ENCODE data around the gene ARHGEF28.

Gene ARHGEF28

DNA sequence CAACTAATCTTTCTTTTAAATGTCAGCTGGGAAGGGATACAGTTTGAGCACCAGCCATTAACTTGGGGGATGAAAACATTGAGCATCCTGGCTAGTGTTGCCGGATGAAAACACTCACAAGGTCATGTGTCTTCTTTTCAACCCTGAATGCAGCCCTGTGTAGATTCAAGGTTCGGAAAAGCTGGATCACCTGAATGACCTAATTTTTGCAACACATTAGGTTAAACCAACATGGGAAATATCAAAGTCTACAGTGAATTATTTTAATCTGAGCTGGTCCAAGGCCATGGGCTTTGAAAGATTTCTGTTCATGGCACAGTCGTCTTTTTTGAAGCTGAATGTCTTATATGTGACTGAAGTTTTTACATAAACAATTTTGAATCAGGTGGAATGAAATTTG, 281.2 kb downstream of the ARHGEF28 start:
- no peak for DNase-seq

DNA sequence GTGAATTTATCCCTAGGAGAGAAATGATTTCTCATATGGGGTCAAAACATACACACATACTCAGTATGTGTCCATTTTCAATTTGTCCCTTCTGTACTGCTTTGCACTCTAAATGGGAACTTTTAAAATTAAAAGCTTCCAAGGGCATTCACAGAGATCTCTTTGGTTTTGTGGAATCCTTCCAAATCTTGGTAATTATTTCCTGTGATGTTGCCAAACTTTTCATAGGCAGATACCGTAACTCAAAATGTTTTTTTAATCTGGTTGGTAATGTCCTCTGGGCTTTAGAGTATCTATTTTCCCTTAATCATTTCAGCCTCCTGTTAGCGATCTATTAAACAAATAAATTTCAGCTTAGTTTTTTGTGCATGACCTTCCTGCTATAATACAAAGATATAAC, 282.4 kb downstream of the ARHGEF28 start:
- no peak for DNase-seq

DNA sequence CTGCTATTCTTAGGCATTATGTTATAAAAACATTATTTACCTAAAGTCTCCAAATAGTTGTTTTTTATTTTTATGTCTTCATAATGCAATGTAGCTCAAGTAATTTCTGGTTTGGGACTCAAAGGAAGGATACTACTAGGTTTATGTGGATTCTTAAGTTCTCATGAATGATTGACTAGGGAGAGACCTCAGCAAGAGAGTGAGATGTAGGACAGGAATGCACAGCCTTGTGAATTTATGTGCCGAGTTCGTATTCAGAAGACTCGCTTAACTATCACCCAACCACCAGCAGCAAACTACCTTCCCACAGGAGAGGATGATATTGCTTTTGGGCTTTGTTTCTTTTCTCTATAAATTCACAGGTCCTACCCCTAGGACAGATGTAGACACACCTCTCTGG, 282.9 kb downstream of the ARHGEF28 start:
- no peak for DNase-seq

DNA sequence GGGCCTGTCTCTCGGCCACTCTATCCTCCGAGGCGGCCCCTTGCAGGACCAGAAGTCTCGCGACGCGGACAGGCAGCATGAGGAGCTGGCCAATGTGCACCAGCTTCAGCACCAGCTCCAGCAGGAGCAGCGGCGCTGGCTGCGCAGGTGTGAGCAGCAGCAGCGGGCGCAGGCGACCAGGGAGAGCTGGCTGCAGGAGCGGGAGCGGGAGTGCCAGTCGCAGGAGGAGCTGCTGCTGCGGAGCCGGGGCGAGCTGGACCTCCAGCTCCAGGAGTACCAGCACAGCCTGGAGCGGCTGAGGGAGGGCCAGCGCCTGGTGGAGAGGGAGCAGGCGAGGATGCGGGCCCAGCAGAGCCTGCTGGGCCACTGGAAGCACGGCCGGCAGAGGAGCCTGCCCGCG, 283.5 kb downstream of the ARHGEF28 start:
- DNase-seq, result no peak

DNA sequence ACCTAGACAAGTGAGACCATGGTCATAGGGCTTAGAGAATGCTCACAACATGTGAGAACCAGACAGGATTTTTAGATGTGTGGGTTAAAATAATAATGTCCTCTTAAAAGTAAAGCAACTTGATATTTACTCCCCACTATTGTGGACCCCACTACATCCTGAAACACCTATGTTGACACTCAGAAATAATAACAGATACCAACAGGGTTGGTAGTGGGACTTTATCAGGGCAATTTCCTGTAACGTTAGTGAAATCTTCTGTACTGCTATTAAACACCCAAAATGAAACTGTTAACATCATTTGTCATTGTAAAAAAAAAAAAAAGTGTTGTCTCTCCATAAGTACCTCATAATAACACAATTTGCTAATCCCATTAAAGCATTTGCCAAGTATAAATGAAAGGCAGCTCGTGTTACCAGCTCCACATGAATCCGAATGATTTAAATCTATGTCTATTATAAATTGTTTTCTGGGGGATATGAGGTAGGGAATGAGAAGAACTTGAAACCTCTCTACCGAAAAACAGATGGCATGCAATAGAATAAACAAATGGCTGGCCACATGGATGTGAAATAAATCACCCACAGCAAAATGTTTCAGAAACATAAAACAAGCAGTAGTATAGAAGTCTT, 285.9 kb downstream of the ARHGEF28 start:
- DNase-seq, result peak; percentile 59

DNA sequence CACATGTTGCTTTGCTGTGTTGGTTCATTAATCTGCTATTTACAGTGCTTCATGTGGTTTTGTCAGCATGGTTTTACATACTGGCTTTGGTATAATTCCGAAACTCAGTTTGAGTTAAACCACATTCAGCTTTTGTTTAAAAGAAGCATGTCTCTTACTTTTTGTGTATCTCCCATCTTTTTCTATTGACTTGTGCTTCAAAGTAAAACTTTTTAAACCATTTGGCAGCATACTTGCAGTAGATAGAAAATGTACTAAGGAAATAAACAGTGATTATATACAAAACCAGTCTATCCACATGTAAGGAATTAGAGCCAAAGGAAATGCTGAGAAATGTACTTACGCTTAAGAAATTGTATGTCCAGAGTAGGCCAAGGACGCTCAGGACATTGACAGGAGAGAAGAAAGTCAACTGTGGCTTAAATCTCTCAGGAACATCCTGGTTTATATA, 286.9 kb downstream of the ARHGEF28 start:
- DNase-seq, result no peak

DNA sequence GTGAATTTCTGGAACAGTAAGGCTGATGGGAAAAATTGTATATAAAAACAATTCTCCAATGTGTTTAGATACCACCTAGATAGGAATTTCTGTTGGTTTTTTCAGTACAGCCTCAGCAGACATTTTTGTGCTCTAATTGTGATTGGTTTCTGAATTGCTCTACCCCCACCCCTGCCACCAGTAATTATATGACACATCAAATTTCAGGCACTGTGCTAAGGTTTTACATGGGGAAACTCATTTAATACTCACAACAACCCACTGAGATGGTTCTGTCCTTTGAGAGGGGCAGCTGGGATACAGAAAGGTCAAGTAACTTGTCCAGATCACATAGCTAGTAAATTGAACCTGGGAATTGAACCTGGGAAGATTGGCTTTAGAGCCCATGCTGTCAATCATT, 288.0 kb downstream of the ARHGEF28 start:
- DNase-seq, result no peak

DNA sequence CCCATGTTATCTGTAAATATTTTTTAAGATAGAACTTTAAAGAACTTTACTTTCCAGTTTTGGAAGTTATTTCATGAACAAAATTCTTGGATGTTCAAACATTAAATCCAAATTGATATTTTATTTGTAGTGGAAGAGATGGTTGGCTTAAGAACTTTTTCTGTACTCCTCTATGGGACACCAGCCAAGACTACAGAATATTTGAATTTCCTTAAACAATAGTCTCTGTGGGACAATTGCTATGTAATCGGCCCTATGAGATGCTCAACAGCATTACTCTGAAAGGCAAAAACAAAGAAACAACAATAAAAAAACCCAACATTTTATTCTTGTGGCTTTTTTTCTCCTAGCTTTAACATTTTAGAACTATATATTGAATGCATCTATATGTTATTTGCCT, 289.3 kb downstream of the ARHGEF28 start:
- no peak for DNase-seq

DNA sequence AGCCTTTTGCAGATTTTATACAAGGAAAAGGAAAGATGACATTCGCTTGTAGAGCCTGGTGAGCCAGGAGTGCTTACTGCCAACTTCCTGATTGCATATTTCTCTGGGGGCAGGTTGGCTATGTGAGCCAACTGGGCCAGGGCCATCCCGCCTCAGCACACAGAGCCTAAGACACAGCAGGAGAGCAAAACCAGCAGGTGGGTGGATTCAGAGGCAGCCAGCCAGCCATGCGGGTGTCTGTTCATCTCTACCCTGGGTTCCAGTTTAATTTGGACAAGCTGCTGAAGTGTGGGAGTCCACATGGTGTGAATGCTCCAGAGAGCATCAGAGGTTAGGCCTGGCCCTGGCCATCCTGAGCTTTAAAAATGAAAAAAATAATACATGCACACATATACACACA, 291.4 kb downstream of the ARHGEF28 start:
- DNase-seq, result no peak

DNA sequence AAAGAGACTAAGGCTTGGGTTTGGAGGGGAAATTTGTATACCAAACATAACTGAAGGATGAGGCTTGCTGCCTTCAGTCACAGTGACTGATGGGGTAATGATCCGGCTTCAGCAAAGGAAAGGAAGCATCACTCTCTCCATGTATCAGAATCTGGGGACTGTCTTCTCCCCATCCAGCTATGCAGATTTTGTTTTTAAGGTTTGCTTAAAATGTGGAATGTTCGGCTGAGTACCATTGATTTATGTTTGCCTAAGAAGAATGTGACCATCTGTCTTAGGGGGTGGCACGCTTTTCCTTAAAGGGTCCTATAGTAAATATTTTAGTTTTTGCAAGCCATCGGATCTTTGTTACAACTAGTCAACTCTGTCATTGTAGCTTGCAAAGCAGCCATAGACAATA, 291.9 kb downstream of the ARHGEF28 start:
- DNase-seq, result no peak

DNA sequence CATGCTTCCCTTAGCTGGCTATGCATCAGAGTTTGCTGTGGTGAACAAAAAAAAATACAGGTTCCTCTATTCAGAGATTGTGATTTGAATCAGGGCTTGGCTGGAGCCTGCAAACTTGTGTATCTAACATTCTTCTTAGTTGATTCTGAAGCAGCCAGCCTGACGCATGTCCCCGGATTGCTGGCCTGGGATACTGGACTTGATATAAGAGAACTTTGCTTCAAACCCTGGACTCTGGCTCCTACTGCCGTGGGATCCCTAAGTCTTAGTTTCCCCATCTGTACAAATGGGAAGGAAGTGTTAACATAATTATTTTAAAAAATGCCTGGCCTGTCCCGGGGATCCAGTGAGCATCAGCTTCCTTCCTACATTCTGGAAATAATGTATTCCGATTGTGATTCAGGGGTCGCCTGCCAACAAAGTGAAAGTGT, 292.8 kb downstream of the ARHGEF28 start:
- DNase-seq, result peak; percentile 31

DNA sequence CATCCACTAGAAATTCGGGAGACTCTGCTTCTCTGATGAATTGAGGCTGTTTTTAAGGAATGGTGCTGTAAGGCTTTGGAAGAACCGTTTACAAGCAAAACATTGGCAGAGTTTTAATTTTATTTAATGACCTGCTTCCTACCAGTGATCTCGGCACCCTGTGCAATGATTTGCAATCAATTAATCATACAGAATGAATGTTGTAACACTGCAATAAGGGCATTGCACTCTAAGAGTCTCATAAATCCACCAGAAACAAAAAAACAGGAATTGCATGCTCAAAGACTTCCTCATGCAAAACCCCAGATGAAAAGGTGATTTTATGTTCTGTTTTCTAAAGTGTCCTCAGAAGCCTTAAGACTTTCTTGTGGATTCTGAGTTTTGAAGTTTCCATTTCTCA, 295.7 kb downstream of the ARHGEF28 start:
- DNase-seq, result no peak

DNA sequence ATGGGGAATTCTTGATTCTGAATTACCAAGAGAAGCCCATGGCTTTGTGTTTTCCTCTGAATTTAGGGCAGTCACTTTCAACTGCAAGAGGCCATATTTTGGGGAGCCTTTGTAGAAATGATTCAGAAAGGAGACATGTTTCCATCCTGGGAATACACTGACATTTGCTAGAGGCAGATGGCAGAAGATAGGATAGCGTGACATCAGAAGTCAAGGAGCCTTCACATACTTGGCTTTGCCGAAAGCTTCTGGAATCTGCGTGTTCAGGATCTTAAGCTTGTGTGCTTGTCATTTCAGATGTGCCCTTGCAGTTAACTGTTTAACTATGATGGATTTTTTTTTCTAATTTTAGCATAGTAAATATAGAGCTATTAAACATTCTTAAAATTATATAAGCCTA, 296.2 kb downstream of the ARHGEF28 start:
- no peak for DNase-seq

DNA sequence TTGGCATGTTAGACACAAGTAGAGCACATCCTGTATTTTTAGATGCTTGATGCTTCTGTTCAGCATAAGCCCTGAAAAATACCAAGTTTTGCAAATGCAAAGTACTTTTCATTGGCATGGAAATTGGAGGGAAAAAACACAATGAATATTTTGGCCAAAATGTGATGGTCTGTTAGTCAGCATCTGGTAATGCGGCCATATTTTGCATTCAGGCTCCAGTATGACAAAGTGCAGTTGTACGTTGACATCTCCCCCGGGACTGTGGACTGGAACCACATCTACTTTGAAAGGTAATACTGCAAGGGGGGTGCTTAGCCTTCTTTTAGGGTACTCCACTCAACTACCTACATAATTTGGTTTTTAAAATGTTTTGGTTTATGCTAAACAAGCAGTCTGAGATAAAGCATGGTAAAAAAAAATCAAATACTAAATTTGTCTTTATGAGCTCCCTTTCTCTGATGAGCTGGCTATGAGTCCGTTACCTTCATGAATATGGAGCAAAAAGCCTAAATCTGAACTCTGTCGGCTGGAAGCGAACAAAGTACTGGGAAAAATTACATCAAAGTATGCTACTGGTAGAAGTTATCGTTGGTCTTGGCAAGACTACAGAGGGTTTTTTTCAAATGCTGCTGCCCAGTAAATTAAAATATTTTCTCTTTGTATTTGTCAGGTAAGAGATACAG, 297.0 kb downstream of the ARHGEF28 start:
- DNase-seq, result no peak

DNA sequence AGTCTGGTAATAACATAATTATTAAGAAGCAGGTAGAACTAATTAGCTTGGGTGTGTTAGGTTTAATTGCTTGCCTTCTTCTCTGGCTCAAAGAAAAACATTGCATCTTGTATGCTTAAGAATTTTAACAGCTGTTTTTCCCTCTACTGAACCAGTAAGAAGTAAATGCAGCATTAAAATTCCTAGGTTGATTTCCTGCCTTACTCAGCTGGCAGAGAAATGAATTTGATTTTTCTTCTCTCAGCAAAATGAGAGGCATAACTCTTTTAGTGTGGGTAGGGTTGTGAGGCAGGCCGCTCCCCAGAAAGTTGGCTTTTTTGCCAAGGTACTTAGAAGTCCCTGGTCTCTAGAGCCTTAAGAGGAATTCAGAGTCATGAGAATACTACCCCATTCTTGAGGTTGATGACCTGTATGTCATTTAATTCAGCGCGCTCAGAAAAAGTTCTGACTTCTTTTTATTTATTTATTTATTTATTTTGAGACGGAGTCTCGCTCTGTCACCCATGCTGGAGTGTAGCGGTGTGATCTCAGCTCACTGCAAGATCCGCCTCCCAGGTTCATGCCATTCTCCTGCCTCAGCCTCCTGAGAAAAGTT, 302.6 kb downstream of the ARHGEF28 start:
- no peak for DNase-seq

DNA sequence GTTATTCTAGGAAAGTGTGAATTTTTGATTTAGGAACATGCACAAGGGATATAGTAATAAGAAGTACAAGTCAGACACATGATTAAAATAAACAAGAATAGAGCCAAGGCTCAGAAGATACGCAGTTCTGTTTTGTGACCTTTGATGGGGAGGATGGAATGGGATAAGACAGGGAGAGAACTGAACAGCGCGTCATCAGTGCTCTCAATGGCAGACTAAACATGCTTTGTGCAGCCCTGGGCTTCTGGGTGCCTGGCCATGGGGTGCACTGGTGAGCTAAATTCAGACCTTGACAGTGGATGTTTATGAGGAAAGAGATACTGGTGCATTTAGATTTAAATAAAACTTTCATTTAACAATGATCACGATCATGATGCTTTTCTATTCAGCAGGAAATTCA, 309.7 kb downstream of the ARHGEF28 start:
- DNase-seq, result no peak

DNA sequence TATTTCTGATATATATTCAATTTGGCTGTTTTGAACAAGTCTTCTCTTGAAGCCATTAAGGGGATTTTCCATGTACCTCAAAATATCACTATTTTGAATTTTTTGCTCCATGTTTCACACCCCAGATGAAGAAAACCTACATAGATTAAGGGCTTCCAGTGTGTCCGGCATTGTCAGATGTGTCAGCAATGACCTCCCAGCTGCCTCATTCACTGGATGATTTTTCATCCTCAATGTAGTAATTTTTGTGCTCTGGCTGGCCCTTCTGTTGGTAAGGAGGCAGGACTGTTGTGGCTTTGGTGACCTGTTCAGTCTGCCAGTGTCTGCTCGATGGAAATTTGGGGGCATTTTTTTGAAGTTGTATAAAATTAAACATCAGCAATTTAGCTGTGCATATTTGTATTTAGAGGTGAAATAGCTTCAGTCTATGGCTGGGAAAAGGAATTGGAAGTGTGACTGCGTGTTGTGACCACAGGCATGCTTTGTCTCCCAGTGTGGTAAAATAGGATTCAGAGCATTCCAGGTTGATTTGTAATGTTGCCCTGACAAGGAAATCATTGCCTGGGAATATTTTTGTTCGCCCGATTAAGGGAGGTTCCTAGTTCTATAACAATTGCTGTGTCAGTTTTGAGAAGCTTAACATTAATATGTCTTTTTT, 312.4 kb downstream of the ARHGEF28 start:
- peak; percentile 98 for DNase-seq

DNA sequence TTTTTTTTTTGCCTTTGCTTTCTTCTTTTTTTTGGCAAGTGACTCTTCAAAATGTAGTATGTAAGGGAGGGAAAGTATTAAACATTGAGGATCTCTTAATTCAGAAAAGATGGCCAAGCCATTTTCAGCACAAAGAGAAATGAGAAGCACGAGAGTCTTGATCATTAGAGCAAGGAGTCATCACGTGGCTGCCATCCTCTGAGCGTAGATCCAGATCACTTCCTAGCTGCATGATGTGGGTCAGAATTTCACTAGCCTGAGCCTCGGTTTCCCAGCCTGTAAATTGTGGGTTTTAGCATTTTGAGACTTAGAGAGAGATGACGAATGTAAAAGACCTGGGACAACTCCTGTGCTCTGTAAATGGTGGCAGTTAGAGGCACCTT, 312.9 kb downstream of the ARHGEF28 start:
- no peak for DNase-seq

DNA sequence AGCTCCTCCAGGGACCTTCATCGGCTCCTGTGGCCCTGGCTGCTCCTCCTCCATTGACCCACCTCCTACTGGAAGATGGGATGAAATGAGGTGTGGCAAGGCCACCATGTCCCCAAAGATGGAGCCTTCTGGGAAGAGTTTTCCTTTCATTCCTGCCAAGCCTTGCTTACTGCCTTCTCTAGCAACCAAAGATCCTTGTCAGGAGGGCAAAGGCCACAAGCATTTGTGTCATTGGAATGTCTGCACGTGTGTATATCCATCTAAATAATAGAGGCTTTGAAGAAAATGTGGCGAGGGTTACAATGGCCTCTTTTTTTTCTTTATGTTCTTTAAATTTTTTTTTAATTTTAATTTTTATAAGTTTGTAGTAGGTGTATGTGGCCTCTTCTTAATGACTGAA, 313.6 kb downstream of the ARHGEF28 start:
- DNase-seq, result no peak

DNA sequence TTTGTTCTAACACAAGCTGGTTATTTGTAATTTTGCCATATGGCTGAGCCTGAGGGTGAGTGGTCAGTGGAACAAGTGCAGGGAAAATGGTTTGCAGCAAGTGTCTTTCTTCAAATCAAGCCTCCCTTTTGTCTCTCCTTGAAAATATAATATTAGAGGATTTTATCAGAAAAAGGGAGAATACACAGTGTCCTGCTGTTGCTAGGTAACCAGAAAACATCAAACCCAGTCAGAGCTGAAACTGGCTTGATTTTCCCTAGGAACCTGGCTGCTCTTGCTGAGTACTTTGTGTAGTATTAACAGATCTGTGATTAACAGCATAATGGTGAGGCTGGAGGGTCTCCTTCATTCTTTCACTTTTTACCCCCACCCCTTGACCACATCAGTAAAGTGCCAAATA, 314.0 kb downstream of the ARHGEF28 start:
- peak; percentile 37 for DNase-seq

DNA sequence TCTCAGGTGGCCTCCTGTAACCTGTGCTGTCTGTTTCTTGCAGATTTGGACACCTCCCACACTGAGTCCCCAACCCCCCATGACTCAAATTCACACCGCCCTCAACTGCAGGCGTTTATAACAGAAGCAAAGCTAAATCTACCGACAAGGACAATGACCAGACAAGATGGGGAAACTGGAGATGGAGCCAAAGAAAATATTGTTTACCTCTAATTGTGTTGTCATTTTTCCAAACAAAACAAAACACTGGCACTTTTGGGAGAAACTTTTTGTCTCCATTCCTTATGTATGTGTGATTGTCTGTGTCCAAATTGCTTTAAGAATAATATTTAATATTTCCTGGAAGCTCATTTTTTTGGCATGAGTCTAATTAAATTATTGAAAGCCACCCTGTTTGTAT, 314.8 kb downstream of the ARHGEF28 start:
- DNase-seq, result no peak

DNA sequence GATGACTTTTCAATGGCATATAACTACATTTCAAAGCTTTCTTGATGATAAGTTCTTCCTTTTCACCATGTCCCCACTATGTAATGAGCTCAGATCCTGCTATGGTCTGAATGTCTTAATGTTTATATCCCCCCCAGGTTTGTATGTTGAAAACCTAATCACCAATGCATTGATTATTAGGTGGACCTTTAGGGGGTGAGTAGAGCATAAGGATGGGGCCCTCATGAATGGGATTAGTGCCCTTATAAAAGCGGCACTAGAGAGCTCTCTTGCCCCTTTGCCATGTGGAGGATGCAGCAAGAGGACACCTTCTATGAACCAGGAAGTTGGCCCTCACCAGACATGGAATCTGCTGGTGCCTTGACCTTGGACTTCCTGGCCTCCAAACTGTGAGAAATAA, 316.8 kb downstream of the ARHGEF28 start:
- DNase-seq, result no peak

DNA sequence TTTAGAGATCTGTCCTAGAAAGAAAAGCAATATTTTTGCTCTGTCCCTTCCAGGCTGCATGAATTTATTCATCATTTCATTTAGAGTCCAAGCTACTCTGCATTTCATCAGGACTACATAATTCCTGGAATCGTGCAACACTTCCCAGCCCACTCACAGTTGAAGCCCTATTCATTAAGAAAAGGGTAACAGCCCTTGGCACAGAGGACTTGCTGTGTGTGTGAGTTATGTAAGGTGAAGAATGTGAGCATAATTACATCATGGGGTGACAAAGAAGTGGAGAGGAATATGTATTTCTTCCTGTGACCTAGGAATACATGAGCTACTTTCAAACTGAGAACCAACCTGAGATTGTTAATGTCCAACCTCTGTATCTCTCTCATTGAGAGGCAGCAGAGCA, 317.4 kb downstream of the ARHGEF28 start:
- no peak for DNase-seq

DNA sequence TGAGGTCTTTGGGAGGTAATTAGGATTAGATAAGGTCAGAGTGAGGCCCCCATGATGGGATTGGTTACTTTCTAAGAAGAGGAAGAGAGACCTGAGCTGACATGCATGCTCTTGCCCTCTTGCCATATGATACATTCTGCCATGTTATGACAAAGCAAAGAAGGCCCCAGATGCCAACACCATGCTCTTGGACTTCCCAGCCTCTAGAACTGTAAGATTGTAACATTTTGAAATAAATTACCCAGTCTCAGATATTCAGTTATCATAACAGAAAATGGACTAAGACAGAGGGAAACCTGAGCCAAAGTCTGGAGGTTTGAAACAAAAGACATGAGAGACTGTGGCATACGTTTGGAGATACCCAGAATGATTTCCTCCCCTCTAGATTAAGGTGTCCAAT, 318.6 kb downstream of the ARHGEF28 start:
- DNase-seq, result no peak
